CD8-positive, alpha-beta memory T cell (primary cell): ENCODE measurements around the gene ALX4. TPM values are rescaled to one million over a fixed set of nuclear protein-coding genes. Genes with fewer than 3 reads are reported as not detected.

ENCODE experiments used
- CTCF ChIA-PET: fragments of 350-600 bp; sonication (Branson Sonifier 250); formaldehyde crosslinking; loops from one replicate; lab custom pipeline; 2021; ENCODE audit warnings: antibody characterized with exemption; lab: Charles Lee
- POLR2A ChIA-PET: fragments of 350-600 bp; sonication (Branson Sonifier 250); formaldehyde crosslinking; loops from one replicate; lab custom pipeline; 2021; ENCODE audit warnings: antibody characterized with exemption; lab: Charles Lee
- DNase-seq, 5 donors: peaks; one replicate each; pipeline versions ENCODE4 v3.0.0 to v3.0.0-alpha.2; 2020 to 2022; ENCODE audit warnings: mixed read lengths in 1 of 5
- H3K27ac ChIP-seq: one replicate; pipeline ENCODE4 v1.7.0; 2013; ENCODE audit warnings: low read depth, mild to moderate bottlenecking, low read length, moderate library complexity
- H3K27me3 ChIP-seq: 2 replicates; pipeline ENCODE4 v1.7.0; 2013; ENCODE audit warnings: low read length, mild to moderate bottlenecking; ENCODE audit not compliant: insufficient read depth, poor library complexity, severe bottlenecking
- H3K36me3 ChIP-seq: 2 replicates; pipeline ENCODE4 v1.7.0; 2013; ENCODE audit warnings: mild to moderate bottlenecking, low read length, moderate library complexity; ENCODE audit not compliant: insufficient read depth
- H3K4me1 ChIP-seq: 2 replicates; pipeline ENCODE4 v1.7.0; 2013; ENCODE audit warnings: mild to moderate bottlenecking, low read length, moderate library complexity; ENCODE audit not compliant: insufficient read depth
- H3K4me3 ChIP-seq: 2 replicates; pipeline ENCODE4 v1.7.0; 2013; ENCODE audit warnings: mild to moderate bottlenecking, low read length
- H3K9me3 ChIP-seq: 2 replicates; pipeline ENCODE4 v1.7.0; 2013; ENCODE audit warnings: mild to moderate bottlenecking, low read length
- H3K27ac Mint-ChIP-seq, 8 donors: one replicate each; pipeline ENCODE4 v1.8.0; 2020 to 2021; ENCODE audit warnings: mixed read lengths in 8 of 8, mild to moderate bottlenecking in 6 of 8, inconsistent platforms in 3 of 8, moderate library complexity in 3 of 8
- H3K27me3 Mint-ChIP-seq, 2 donors: one replicate each; pipeline ENCODE4 v1.8.0; 2020 to 2021; ENCODE audit warnings: mixed read lengths in 2 of 2, mild to moderate bottlenecking in 1 of 2, moderate library complexity in 1 of 2
- H3K36me3 Mint-ChIP-seq, 3 donors: one replicate each; pipeline ENCODE4 v1.8.0; 2020 to 2021; ENCODE audit warnings: mixed read lengths in 3 of 3, inconsistent platforms in 1 of 3, mild to moderate bottlenecking in 1 of 3
- H3K4me1 Mint-ChIP-seq, 3 donors: one replicate each; pipeline ENCODE4 v1.8.0; 2020 to 2021; ENCODE audit warnings: mixed read lengths in 3 of 3, inconsistent platforms in 1 of 3, mild to moderate bottlenecking in 1 of 3
- H3K4me3 Mint-ChIP-seq, 7 donors: one replicate each; pipeline ENCODE4 v1.8.0; 2020 to 2021; ENCODE audit warnings: mixed read lengths in 7 of 7, mild to moderate bottlenecking in 6 of 7, moderate library complexity in 4 of 7, inconsistent platforms in 2 of 7
- H3K9me3 Mint-ChIP-seq, 5 donors: one replicate each; pipeline ENCODE4 v1.8.0; 2020 to 2022; ENCODE audit warnings: mixed read lengths in 5 of 5, mild to moderate bottlenecking in 3 of 5, moderate library complexity in 2 of 5, inconsistent platforms in 1 of 5
- polyA plus RNA-seq: library from polyadenylated mRNA; unstranded; fragments of 300-500 nt; fragmentation: Illumina TruSeq; gene quantifications from one replicate; pipeline ENCODE4 v1.2.3, GENCODE V29; 2021
- total RNA-seq, 2 experiments: library from RNA; stranded (reverse); gene quantifications; one replicate each; pipeline ENCODE4 v1.2.3, GENCODE V29; 2021

ALX4 gene
- total and polyA plus RNA-seq, 3 experiments from 2014 or later: not detected

DNA sequence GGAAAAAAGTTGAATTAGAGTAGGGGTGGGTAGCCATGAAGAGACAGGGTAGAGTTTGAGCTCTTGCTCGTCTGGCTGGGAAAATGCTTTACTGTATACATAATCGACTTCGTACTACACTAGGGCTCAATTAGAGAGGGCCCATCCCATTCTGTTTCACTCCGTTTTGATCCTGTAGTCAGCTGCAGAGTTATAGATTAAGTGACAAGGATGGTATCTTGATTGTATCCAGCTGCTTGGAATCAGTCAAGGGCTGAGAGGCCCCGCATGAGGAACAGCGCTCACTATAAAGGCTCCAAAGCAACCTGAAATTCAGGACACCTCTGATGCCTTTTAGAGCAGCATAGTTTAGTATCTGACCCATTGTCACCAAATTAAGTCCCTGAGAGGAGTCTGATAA, 81.6 kb downstream of the ALX4 start:
- no peak overlapping the region for H3K27ac Mint-ChIP-seq
- H3K9me3 ChIP-seq: no peaks in the 10 kb centered on the region
- H3K4me3 Mint-ChIP-seq: no peak overlapping the region
- H3K4me1 ChIP-seq: peaks cover 6% of the 10 kb centered on the region
- ChIA-PET CTCF (no interaction called here), POLR2A (no interaction called here)
- peaks cover 11 to 27% (median 18%) of the 10 kb centered on the region in 3 donors for H3K4me1 Mint-ChIP-seq
- H3K27me3 ChIP-seq: no peaks in the 10 kb centered on the region
- no peak overlapping the region for H3K4me3 ChIP-seq
- H3K27ac ChIP-seq: no peak overlapping the region
- no peaks in the 10 kb centered on the region for H3K9me3 Mint-ChIP-seq
- peaks cover 0 to 27% (median 23%) of the 10 kb centered on the region in 3 donors for H3K36me3 Mint-ChIP-seq
- no peaks in the 10 kb centered on the region for H3K27me3 Mint-ChIP-seq
- no peak for DNase-seq
- H3K36me3 ChIP-seq: no peaks in the 10 kb centered on the region

GRCh38 chr11:44226945-44227344, 83.0 kb downstream of the ALX4 start:
- Histone ChIP-seq H3K4me3 (no peak overlapping the region), H3K27me3 (no peaks in the 10 kb centered on the region), H3K27ac (no peak overlapping the region), H3K36me3 (no peaks in the 10 kb centered on the region), H3K4me1 (peaks cover 6% of the 10 kb centered on the region), H3K9me3 (no peaks in the 10 kb centered on the region)
- peak overlapping the region in 3 of 7 donors; percentile 14 to 54 (median 33) for H3K4me3 Mint-ChIP-seq
- ChIA-PET CTCF (no interaction called here), POLR2A (no interaction called here)
- H3K27ac Mint-ChIP-seq: peak overlapping the region in 2 of 8 donors; percentile 2 to 68
- H3K36me3 Mint-ChIP-seq: peaks cover 6 to 26% (median 25%) of the 10 kb centered on the region in 3 donors
- peaks cover 11 to 27% (median 18%) of the 10 kb centered on the region in 3 donors for H3K4me1 Mint-ChIP-seq
- no peak for DNase-seq
- H3K27me3 Mint-ChIP-seq: no peaks in the 10 kb centered on the region
- H3K9me3 Mint-ChIP-seq: no peaks in the 10 kb centered on the region

- Histone ChIP-seq H3K4me1 (peaks cover 6% of the 10 kb centered on the region), H3K27ac (no peak overlapping the region), H3K27me3 (no peaks in the 10 kb centered on the region), H3K4me3 (no peak overlapping the region), H3K9me3 (no peaks in the 10 kb centered on the region), H3K36me3 (no peaks in the 10 kb centered on the region)
- Mint-ChIP-seq H3K4me3 (peak overlapping the region in 1 of 7 donors; percentile 54), H3K4me1 (peaks cover 11 to 27% (median 18%) of the 10 kb centered on the region in 3 donors), H3K9me3 (no peaks in the 10 kb centered on the region), H3K27me3 (no peaks in the 10 kb centered on the region), H3K36me3 (peaks cover 9 to 29% (median 23%) of the 10 kb centered on the region in 3 donors), H3K27ac (no peak overlapping the region)
- no peak for DNase-seq
- POLR2A ChIA-PET: no interaction called here
- CTCF ChIA-PET: no interaction called here
Observed at GRCh38 chr11:44226490-44226889, 83.4 kb downstream of the ALX4 start.

GRCh38 chr11:44224867-44225501, 85.0 kb downstream of the ALX4 start:
- POLR2A ChIA-PET: no interaction called here
- H3K27ac ChIP-seq: no peak overlapping the region
- peak overlapping the region in 1 of 8 donors; percentile 1 for H3K27ac Mint-ChIP-seq
- H3K36me3 ChIP-seq: no peaks in the 10 kb centered on the region
- no peaks in the 10 kb centered on the region for H3K9me3 ChIP-seq
- no peaks in the 10 kb centered on the region for H3K27me3 Mint-ChIP-seq
- H3K4me3 Mint-ChIP-seq: no peak overlapping the region
- H3K4me1 Mint-ChIP-seq: peaks cover 11 to 27% (median 18%) of the 10 kb centered on the region in 3 donors
- DNase-seq: no peak
- H3K4me3 ChIP-seq: no peak overlapping the region
- H3K36me3 Mint-ChIP-seq: peaks cover 18 to 31% (median 28%) of the 10 kb centered on the region in 3 donors
- no peaks in the 10 kb centered on the region for H3K9me3 Mint-ChIP-seq
- H3K4me1 ChIP-seq: peaks cover 6% of the 10 kb centered on the region
- CTCF ChIA-PET: no interaction called here
- H3K27me3 ChIP-seq: no peaks in the 10 kb centered on the region

- H3K9me3 ChIP-seq: no peaks in the 10 kb centered on the region
- Mint-ChIP-seq H3K27me3 (no peaks in the 10 kb centered on the region), H3K9me3 (no peaks in the 10 kb centered on the region), H3K4me1 (peaks cover 11 to 27% (median 18%) of the 10 kb centered on the region in 3 donors), H3K4me3 (no peak overlapping the region), H3K27ac (no peak overlapping the region), H3K36me3 (peaks cover 18 to 39% (median 35%) of the 10 kb centered on the region in 3 donors)
- ChIA-PET POLR2A (no interaction called here), CTCF (no interaction called here)
- DNase-seq: no peak
- no peaks in the 10 kb centered on the region for H3K27me3 ChIP-seq
- no peaks in the 10 kb centered on the region for H3K36me3 ChIP-seq
- H3K4me3 ChIP-seq: no peak overlapping the region
- no peak overlapping the region for H3K27ac ChIP-seq
- peaks cover 6% of the 10 kb centered on the region for H3K4me1 ChIP-seq
Observed at GRCh38 chr11:44223238-44223637, 86.7 kb downstream of the ALX4 start.

DNA sequence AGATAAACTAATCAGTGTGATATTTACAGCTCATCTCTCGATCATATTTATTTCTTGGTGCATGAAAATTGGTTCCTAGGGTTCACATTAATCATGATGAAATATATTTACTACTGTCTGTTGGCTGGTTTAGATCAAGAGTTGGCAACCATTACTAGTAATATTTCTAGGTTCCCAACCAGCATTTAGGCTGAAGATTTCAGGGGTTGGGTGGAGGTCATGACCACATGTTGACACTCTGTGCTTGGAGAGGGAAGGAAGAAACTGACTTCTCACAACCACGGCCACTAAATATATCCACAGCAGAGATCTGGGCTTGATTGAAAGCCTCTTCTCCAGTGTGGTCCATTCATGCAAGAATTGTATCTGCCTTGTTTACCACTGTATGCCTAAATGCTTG, 87.9 kb downstream of the ALX4 start:
- H3K27ac ChIP-seq: no peak overlapping the region
- no peaks in the 10 kb centered on the region for H3K27me3 ChIP-seq
- Mint-ChIP-seq H3K4me3 (no peak overlapping the region), H3K36me3 (peaks cover 22 to 46% (median 37%) of the 10 kb centered on the region in 3 donors), H3K4me1 (peaks cover 8 to 20% (median 13%) of the 10 kb centered on the region in 3 donors), H3K27me3 (no peaks in the 10 kb centered on the region), H3K9me3 (no peaks in the 10 kb centered on the region), H3K27ac (no peak overlapping the region)
- DNase-seq: no peak
- ChIA-PET POLR2A (no interaction called here), CTCF (no interaction called here)
- H3K4me1 ChIP-seq: peaks cover 6% of the 10 kb centered on the region
- H3K36me3 ChIP-seq: no peaks in the 10 kb centered on the region
- no peaks in the 10 kb centered on the region for H3K9me3 ChIP-seq
- no peak overlapping the region for H3K4me3 ChIP-seq

DNA sequence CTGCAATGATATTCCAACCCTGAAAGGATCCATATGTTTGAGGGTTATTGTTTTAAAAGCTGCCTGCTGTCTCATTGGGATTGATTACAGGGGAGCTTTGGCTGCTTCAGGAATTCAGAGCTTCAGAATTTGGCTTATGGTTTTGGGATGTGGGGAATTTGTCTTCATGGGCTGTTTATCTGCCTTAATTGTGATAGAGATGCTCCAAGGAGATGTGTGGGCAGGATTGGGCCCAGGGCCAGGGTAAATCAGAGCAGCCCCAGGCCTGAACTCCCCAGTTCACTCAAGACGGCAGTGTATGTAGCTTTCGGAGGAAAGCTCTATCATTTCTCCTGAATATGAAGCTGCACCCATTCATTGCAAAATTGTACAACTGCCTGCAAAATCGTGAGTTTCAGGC, 88.5 kb downstream of the ALX4 start:
- H3K27ac Mint-ChIP-seq: no peak overlapping the region
- H3K9me3 ChIP-seq: no peaks in the 10 kb centered on the region
- peaks cover 4 to 15% (median 8%) of the 10 kb centered on the region in 3 donors for H3K4me1 Mint-ChIP-seq
- peaks cover 26 to 50% (median 41%) of the 10 kb centered on the region in 3 donors for H3K36me3 Mint-ChIP-seq
- H3K4me3 Mint-ChIP-seq: no peak overlapping the region
- H3K36me3 ChIP-seq: no peaks in the 10 kb centered on the region
- ChIA-PET CTCF (no interaction called here), POLR2A (no interaction called here)
- no peak overlapping the region for H3K27ac ChIP-seq
- no peak for DNase-seq
- no peak overlapping the region for H3K4me3 ChIP-seq
- no peaks in the 10 kb centered on the region for H3K27me3 Mint-ChIP-seq
- peaks cover 2% of the 10 kb centered on the region for H3K4me1 ChIP-seq
- H3K27me3 ChIP-seq: no peaks in the 10 kb centered on the region
- H3K9me3 Mint-ChIP-seq: no peaks in the 10 kb centered on the region

DNA sequence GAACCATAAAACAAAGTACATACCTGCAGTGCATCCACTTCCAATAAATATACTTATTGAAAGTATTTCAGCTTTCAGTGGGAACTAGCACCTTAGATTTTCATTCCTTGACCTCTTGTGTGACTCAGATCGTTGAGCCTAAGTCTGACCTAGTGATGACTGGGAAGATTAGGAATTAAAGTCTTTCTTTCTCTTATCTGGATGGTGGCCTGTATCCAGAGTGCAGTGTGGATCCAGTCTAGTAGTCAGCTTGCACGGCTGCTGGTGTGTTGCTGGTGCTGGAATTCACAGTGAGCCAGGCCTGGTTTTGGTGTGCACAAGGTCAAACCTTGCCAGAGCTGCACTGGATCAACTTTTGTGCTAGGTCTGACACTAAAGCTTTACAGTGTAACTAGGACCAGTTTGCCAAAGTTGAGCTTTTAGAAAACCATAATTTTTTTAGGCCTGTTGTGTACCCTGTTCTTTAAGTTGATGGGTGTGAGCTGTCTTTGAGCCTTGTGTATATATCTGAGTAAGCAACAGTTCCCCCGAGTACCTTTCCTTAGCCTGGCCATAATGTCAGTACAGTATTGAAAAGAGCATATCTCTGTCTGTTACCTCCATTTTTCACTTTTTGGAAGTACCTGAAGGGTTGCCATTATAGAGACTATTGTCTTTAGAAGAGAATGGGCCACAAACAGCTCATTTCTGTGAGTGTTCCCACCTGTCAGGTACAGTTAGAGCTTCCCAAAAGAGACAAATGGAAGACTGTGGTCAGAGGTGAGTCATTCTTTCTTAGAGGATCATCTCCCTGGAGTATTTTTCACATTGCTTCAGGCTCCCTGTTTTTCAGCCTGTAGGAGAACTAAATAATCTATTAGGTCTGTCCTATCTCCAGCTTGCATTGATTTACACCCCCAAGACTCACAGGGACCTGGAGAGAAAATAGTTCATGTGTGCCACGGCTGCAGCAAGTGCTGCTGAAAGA, 89.8 kb downstream of the ALX4 start:
- H3K27me3 Mint-ChIP-seq: no peaks in the 10 kb centered on the region
- ChIA-PET POLR2A (no interaction called here), CTCF (no interaction called here)
- no peak for DNase-seq
- peaks cover 30 to 53% (median 44%) of the 10 kb centered on the region in 3 donors for H3K36me3 Mint-ChIP-seq
- no peaks in the 10 kb centered on the region for H3K27me3 ChIP-seq
- H3K27ac ChIP-seq: no peak overlapping the region
- H3K4me1 ChIP-seq: no peaks in the 10 kb centered on the region
- H3K4me3 Mint-ChIP-seq: no peak overlapping the region
- H3K9me3 ChIP-seq: no peaks in the 10 kb centered on the region
- H3K9me3 Mint-ChIP-seq: no peaks in the 10 kb centered on the region
- no peak overlapping the region for H3K4me3 ChIP-seq
- no peak overlapping the region for H3K27ac Mint-ChIP-seq
- no peaks in the 10 kb centered on the region for H3K36me3 ChIP-seq
- peaks cover 0 to 5% (median under 1%) of the 10 kb centered on the region in 3 donors for H3K4me1 Mint-ChIP-seq
